ENCODE measurements around the gene SPPL2B. TPM values are rescaled to one million over a fixed set of nuclear protein-coding genes. Genes with fewer than 3 reads are reported as not detected.

The SPPL2B gene
- total RNA-seq, 1 donor from 2014 or later: 142 TPM

- Mint-ChIP-seq H3K4me3 (no peak overlapping the region), H3K4me1 (peaks cover 11% of the 10 kb centered on the region), H3K9me3 (no peaks in the 10 kb centered on the region), H3K27ac (no peak overlapping the region), H3K27me3 (no peaks in the 10 kb centered on the region), H3K36me3 (ENCODE audit: low read depth) (peaks cover 33% of the 10 kb centered on the region)
- no peak for DNase-seq
- no peak for ATAC-seq (ENCODE audit: low read depth)
- ChIA-PET CTCF (no interaction called here), POLR2A (no interaction called here)
- no peak for TF ChIP-seq CTCF (IDR thresholded peaks at IDR 0.05)
- intact Hi-C loops (cut with micrococcal nuclease): no loop called here
Observed at GRCh38 chr19:2339644-2340310, 11.3 kb downstream of the SPPL2B start.

GRCh38 chr19:2340496-2341243 is 12.2 kb downstream of the SPPL2B start:
- Mint-ChIP-seq H3K4me3 (no peak overlapping the region), H3K9me3 (no peaks in the 10 kb centered on the region), H3K27ac (no peak overlapping the region), H3K27me3 (no peaks in the 10 kb centered on the region), H3K36me3 (ENCODE audit: low read depth) (peaks cover 38% of the 10 kb centered on the region), H3K4me1 (peaks cover 10% of the 10 kb centered on the region)
- DNase-seq: no peak
- TF ChIP-seq CTCF (IDR thresholded peaks at IDR 0.05): no peak
- ChIA-PET CTCF (no interaction called here), POLR2A (no interaction called here)
- intact Hi-C loops (cut with micrococcal nuclease): no loop called here
- no peak for ATAC-seq (ENCODE audit: low read depth)

- Mint-ChIP-seq H3K9me3 (no peaks in the 10 kb centered on the region), H3K36me3 (ENCODE audit: low read depth) (peaks cover 35% of the 10 kb centered on the region), H3K27me3 (no peaks in the 10 kb centered on the region), H3K27ac (no peak overlapping the region), H3K4me3 (no peak overlapping the region), H3K4me1 (peaks cover 3% of the 10 kb centered on the region)
- intact Hi-C loops (cut with micrococcal nuclease): no loop called here
- TF ChIP-seq CTCF (IDR thresholded peaks at IDR 0.05): no peak
- ATAC-seq (ENCODE audit: low read depth): no peak
- ChIA-PET CTCF (no interaction called here), POLR2A (no interaction called here)
- DNase-seq: no peak
Observed at GRCh38 chr19:2341244-2341751, 12.8 kb downstream of the SPPL2B start.

GRCh38 chr19:2341982-2342381 is 13.5 kb downstream of the SPPL2B start:
- H3K27ac Mint-ChIP-seq: no peak overlapping the region
- no peaks in the 10 kb centered on the region for H3K27me3 Mint-ChIP-seq
- TF ChIP-seq CTCF (IDR thresholded peaks at IDR 0.05): no peak
- ChIA-PET CTCF (no interaction called here), POLR2A (no interaction called here)
- no peak overlapping the region for H3K4me3 Mint-ChIP-seq
- intact Hi-C loops (cut with micrococcal nuclease): no loop called here
- H3K9me3 Mint-ChIP-seq: no peaks in the 10 kb centered on the region
- H3K36me3 Mint-ChIP-seq (ENCODE audit: low read depth): peaks cover 29% of the 10 kb centered on the region
- no peak for ATAC-seq (ENCODE audit: low read depth)
- no peak for DNase-seq
- no peaks in the 10 kb centered on the region for H3K4me1 Mint-ChIP-seq

GRCh38 chr19:2342656-2343288 is 14.3 kb downstream of the SPPL2B start:
- Mint-ChIP-seq H3K4me3 (no peak overlapping the region), H3K9me3 (no peaks in the 10 kb centered on the region), H3K4me1 (no peaks in the 10 kb centered on the region), H3K27me3 (no peaks in the 10 kb centered on the region), H3K27ac (no peak overlapping the region), H3K36me3 (ENCODE audit: low read depth) (peaks cover 25% of the 10 kb centered on the region)
- CTCF ChIA-PET: no interaction called here
- TF ChIP-seq CTCF (IDR thresholded peaks at IDR 0.05): no peak
- POLR2A ChIA-PET: no interaction called here
- intact Hi-C loops (cut with micrococcal nuclease): no loop called here
- DNase-seq (no peak), ATAC-seq (ENCODE audit: low read depth) (no peak)
